GM23338 (cell line): ENCODE results near the gene RAPGEF3.

Source experiments
- CREB1 ChIP-seq: fragments of 250-450 bp; sonication (Bioruptor Pico); IDR thresholded peaks from 2 replicates; pipeline ENCODE4 v1.5.0; 2020; ENCODE audit warnings: low read depth, mild to moderate bottlenecking, moderate library complexity
- EZH2 ChIP-seq: fragments of 200-600 bp; sonication (generic); IDR thresholded peaks from one replicate; pipeline ENCODE4 v1.8.0; 2017; ENCODE audit warnings: antibody characterized with exemption, mild to moderate bottlenecking, low read depth; ENCODE audit not compliant: unreplicated experiment
- POLR2AphosphoS5 ChIP-seq: IDR thresholded peaks from 2 replicates; pipeline ENCODE4 v1.6.1; 2016; ENCODE audit warnings: antibody characterized with exemption, low read depth
- TF ChIP-seq, protein P1 (sequence below), 2 experiments: fragments of 200-600 bp in 1 of 2; sonication (generic) in 1 of 2; conservative IDR thresholded peaks; 2 replicates each; pipeline versions ENCODE4 v1.5.1 to v1.6.1; 2016 to 2017; ENCODE audit warnings: antibody characterized with exemption in 2 of 2, low read depth in 2 of 2, mild to moderate bottlenecking in 2 of 2, moderate library complexity in 1 of 2

GRCh38 chr12:47717443-47718193 lies 41.1 kb downstream of the RAPGEF3 start:
- no peak for TF ChIP-seq POLR2AphosphoS5
- TF ChIP-seq, protein P1, sequence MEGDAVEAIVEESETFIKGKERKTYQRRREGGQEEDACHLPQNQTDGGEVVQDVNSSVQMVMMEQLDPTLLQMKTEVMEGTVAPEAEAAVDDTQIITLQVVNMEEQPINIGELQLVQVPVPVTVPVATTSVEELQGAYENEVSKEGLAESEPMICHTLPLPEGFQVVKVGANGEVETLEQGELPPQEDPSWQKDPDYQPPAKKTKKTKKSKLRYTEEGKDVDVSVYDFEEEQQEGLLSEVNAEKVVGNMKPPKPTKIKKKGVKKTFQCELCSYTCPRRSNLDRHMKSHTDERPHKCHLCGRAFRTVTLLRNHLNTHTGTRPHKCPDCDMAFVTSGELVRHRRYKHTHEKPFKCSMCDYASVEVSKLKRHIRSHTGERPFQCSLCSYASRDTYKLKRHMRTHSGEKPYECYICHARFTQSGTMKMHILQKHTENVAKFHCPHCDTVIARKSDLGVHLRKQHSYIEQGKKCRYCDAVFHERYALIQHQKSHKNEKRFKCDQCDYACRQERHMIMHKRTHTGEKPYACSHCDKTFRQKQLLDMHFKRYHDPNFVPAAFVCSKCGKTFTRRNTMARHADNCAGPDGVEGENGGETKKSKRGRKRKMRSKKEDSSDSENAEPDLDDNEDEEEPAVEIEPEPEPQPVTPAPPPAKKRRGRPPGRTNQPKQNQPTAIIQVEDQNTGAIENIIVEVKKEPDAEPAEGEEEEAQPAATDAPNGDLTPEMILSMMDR (conservative IDR thresholded peaks at IDR 0.05; ENCODE audit: low read depth in 2 of 2): peak; percentile 89 to 92
- TF ChIP-seq EZH2: no peak
- TF ChIP-seq CREB1: no peak
